ENCODE results near the gene F13A1.
A peak's percentile ranks its signal among the peaks of the same experiment; 100 is the strongest.
"Not testable (repeated sequence)": the region's sequence is repeated elsewhere in the genome, so short reads cannot be mapped to it uniquely, and the experiment has no call there.

F13A1 gene

GRCh38 chr6:6317825-6318733, 2.4 kb downstream of the F13A1 start:
- DNase-seq (ENCODE audit: low spot score) = no peak

GRCh38 chr6:6317386-6317785, 3.1 kb downstream of the F13A1 start:
- DNase-seq (ENCODE audit: low spot score) = no peak

- DNase-seq (ENCODE audit: low spot score) = peak; percentile 49
These were observed 4.8 kb downstream of the F13A1 start for GRCh38 chr6:6315660-6316059.

- no peak for DNase-seq (ENCODE audit: low spot score)
These were observed 5.9 kb downstream of the F13A1 start for GRCh38 chr6:6314596-6314995.

GRCh38 chr6:6312901-6313441, 7.5 kb downstream of the F13A1 start:
- no peak for DNase-seq (ENCODE audit: low spot score)

GRCh38 chr6:6305575-6305974, 14.9 kb downstream of the F13A1 start:
- DNase-seq (ENCODE audit: low spot score) = no peak

- not testable (repeated sequence) for DNase-seq (ENCODE audit: low spot score)
These were observed 20.1 kb downstream of the F13A1 start for GRCh38 chr6:6300383-6300782.

- DNase-seq (ENCODE audit: low spot score) = no peak
These were observed 27.1 kb downstream of the F13A1 start for GRCh38 chr6:6293317-6293716.

- no peak for DNase-seq (ENCODE audit: low spot score)
These were observed 33.0 kb downstream of the F13A1 start for GRCh38 chr6:6287415-6287814.

- DNase-seq (ENCODE audit: low spot score) = no peak
These were observed 34.8 kb downstream of the F13A1 start for GRCh38 chr6:6285679-6286078.

- no peak for DNase-seq (ENCODE audit: low spot score)
These were observed 36.1 kb downstream of the F13A1 start for GRCh38 chr6:6284221-6284966.

GRCh38 chr6:6283746-6284145, 36.7 kb downstream of the F13A1 start:
- no peak for DNase-seq (ENCODE audit: low spot score)

GRCh38 chr6:6282716-6283115, 37.7 kb downstream of the F13A1 start:
- no peak for DNase-seq (ENCODE audit: low spot score)

- DNase-seq (ENCODE audit: low spot score) = peak; percentile 57
These were observed 43.0 kb downstream of the F13A1 start for GRCh38 chr6:6277413-6277812.

- no peak for DNase-seq (ENCODE audit: low spot score)
These were observed 49.4 kb downstream of the F13A1 start for GRCh38 chr6:6270948-6271535.

GRCh38 chr6:6260196-6260722, 60.2 kb downstream of the F13A1 start:
- DNase-seq (ENCODE audit: low spot score) = no peak

GRCh38 chr6:6256886-6257285, 63.6 kb downstream of the F13A1 start:
- DNase-seq (ENCODE audit: low spot score) = no peak

GRCh38 chr6:6256259-6256658, 64.2 kb downstream of the F13A1 start:
- DNase-seq (ENCODE audit: low spot score) = no peak

GRCh38 chr6:6251555-6252280, 68.7 kb downstream of the F13A1 start:
- no peak for DNase-seq (ENCODE audit: low spot score)

GRCh38 chr6:6248651-6249050, 71.8 kb downstream of the F13A1 start:
- DNase-seq (ENCODE audit: low spot score) = no peak

GRCh38 chr6:6246544-6246943, 73.9 kb downstream of the F13A1 start:
- peak; percentile 75 for DNase-seq (ENCODE audit: low spot score)

- no peak for DNase-seq (ENCODE audit: low spot score)
These were observed 75.8 kb downstream of the F13A1 start for GRCh38 chr6:6244624-6245023.
